ENCODE data around the gene G0S2. TPM values are rescaled to one million over a fixed set of nuclear protein-coding genes. Genes with fewer than 3 reads are reported as not detected.

The G0S2 gene
- total and polyA plus RNA-seq, 2 of the 8 experiments (the other 6 are each of a cell fraction or from before 2014, with no cell fraction given) = 1.0 to 1.7 TPM

DNA sequence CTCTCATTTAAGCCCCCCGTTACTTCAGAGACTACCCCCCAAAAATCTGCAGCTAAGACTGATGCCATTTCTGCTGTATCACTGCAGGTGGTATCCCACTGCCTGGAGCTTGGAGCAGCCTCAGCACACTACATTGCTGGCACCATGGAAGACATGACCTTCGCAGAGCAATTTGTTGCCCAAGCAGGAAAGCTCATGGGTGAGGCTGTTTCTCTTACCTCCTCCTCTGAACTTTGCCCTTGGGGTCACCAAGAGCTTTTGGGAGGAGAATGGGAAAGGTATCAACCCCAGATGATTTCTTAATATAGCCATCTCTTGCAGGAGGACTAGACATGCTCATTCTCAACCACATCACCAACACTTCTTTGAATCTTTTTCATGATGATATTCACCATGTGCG, 31.4 kb downstream of the G0S2 start (continued):
- TF ChIP-seq, protein P1, sequence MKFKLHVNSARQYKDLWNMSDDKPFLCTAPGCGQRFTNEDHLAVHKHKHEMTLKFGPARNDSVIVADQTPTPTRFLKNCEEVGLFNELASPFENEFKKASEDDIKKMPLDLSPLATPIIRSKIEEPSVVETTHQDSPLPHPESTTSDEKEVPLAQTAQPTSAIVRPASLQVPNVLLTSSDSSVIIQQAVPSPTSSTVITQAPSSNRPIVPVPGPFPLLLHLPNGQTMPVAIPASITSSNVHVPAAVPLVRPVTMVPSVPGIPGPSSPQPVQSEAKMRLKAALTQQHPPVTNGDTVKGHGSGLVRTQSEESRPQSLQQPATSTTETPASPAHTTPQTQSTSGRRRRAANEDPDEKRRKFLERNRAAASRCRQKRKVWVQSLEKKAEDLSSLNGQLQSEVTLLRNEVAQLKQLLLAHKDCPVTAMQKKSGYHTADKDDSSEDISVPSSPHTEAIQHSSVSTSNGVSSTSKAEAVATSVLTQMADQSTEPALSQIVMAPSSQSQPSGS (IDR thresholded peaks at IDR 0.05; ENCODE audit: low read length) = no peak
- TF ChIP-seq KDM1A (IDR thresholded peaks at IDR 0.05; ENCODE audit: borderline replicate concordance, low read length) (no peak), RBBP5 (IDR thresholded peaks at IDR 0.05; ENCODE audit: borderline replicate concordance, low read depth, low read length) (no peak), CHD2 (IDR thresholded peaks at IDR 0.05; ENCODE audit: low read length) (no peak), SIRT6 (IDR thresholded peaks at IDR 0.05; ENCODE audit: low read length) (no peak)

All from H1 (cell line).